CD4-positive, alpha-beta memory T cell (primary cell): ENCODE measurements around the gene APOC3. TPM values are rescaled to one million over a fixed set of nuclear protein-coding genes. Genes with fewer than 3 reads are reported as not detected.

Experiments
- CTCF ChIA-PET: fragments of 350-600 bp; sonication (Branson Sonifier 250); formaldehyde crosslinking; loops from one replicate; lab custom pipeline; 2021; ENCODE audit warnings: inconsistent platforms; ENCODE audit not compliant: partially characterized antibody; lab: Charles Lee
- POLR2A ChIA-PET: fragments of 350-600 bp; sonication (Branson Sonifier 250); formaldehyde crosslinking; loops from one replicate; lab custom pipeline; 2021; ENCODE audit not compliant: partially characterized antibody; lab: Charles Lee
- DNase-seq, 5 donors: peaks; one replicate each; pipeline versions ENCODE4 v3.0.0 to v3.0.0-alpha.2; 2020 to 2022; ENCODE audit warnings: mixed read lengths in 1 of 5
- H3K27ac ChIP-seq: one replicate; pipeline ENCODE4 v1.7.0; 2013; ENCODE audit warnings: low read depth, low read length
- H3K27me3 ChIP-seq: 2 replicates; pipeline ENCODE4 v1.7.0; 2013; ENCODE audit warnings: mild to moderate bottlenecking, low read length, moderate library complexity; ENCODE audit not compliant: insufficient read depth
- H3K36me3 ChIP-seq: 2 replicates; pipeline ENCODE4 v1.7.0; 2013; ENCODE audit warnings: mild to moderate bottlenecking, low read length, moderate library complexity; ENCODE audit not compliant: insufficient read depth
- H3K4me1 ChIP-seq: 2 replicates; pipeline ENCODE4 v1.7.0; 2013; ENCODE audit warnings: mild to moderate bottlenecking, low read length, moderate library complexity; ENCODE audit not compliant: insufficient read depth
- H3K4me3 ChIP-seq, 2 donors: one replicate each; pipeline ENCODE4 v1.7.0; 2013; ENCODE audit warnings: low read length in 2 of 2, mild to moderate bottlenecking in 1 of 2
- H3K9me3 ChIP-seq, 2 donors: one replicate each; pipeline ENCODE4 v1.7.0; 2013; ENCODE audit warnings: low read length in 2 of 2, control low read depth in 1 of 2; ENCODE audit not compliant: control insufficient read depth in 1 of 2
- H3K27ac Mint-ChIP-seq, 7 donors: one replicate each; pipeline ENCODE4 v1.8.0; 2020 to 2021; ENCODE audit warnings: mixed read lengths in 7 of 7, mild to moderate bottlenecking in 6 of 7, inconsistent platforms in 3 of 7, moderate library complexity in 3 of 7
- H3K27me3 Mint-ChIP-seq, 2 donors: one replicate each; pipeline ENCODE4 v1.8.0; 2020 to 2021; ENCODE audit warnings: mixed read lengths in 2 of 2
- H3K36me3 Mint-ChIP-seq, 2 donors: one replicate each; pipeline ENCODE4 v1.8.0; 2020 to 2021; ENCODE audit warnings: mixed read lengths in 2 of 2, inconsistent platforms in 1 of 2, mild to moderate bottlenecking in 1 of 2
- H3K4me1 Mint-ChIP-seq, 4 donors: one replicate each; pipeline ENCODE4 v1.8.0; 2020 to 2021; ENCODE audit warnings: mixed read lengths in 4 of 4, mild to moderate bottlenecking in 1 of 4
- H3K4me3 Mint-ChIP-seq, 8 donors: one replicate each; pipeline ENCODE4 v1.8.0; 2020 to 2021; ENCODE audit warnings: mixed read lengths in 8 of 8, mild to moderate bottlenecking in 7 of 8, moderate library complexity in 6 of 8, inconsistent platforms in 3 of 8
- H3K9me3 Mint-ChIP-seq, 8 donors: one replicate each; pipeline ENCODE4 v1.8.0; 2020 to 2021; ENCODE audit warnings: mixed read lengths in 8 of 8, mild to moderate bottlenecking in 5 of 8, inconsistent platforms in 3 of 8, moderate library complexity in 1 of 8
- intact Hi-C: fragments of 100-400 bp; cut with micrococcal nuclease; formaldehyde crosslinking; loops from one replicate; pipeline ENCODE4 v1.15.1; 2023
- polyA plus RNA-seq, 2 donors: library from polyadenylated mRNA; unstranded; fragments of 300-500 nt; fragmentation: Illumina TruSeq; gene quantifications; one replicate each; pipeline ENCODE4 v1.2.3, GENCODE V29; 2021
- total RNA-seq, 2 experiments: library from RNA; stranded (reverse); gene quantifications; one replicate each; pipeline ENCODE4 v1.2.3, GENCODE V29; 2021

Gene APOC3
- total and polyA plus RNA-seq, 4 experiments from 2014 or later: not detected

- POLR2A ChIA-PET: interaction anchor here (4.4 kb wide), 1 partner anchor 9 kb away, joined by 22 read pairs; no protein-coding TSS in a partner anchor
- H3K9me3 ChIP-seq: no peaks in the 10 kb centered on the region
- Mint-ChIP-seq H3K4me3 (no peak overlapping the region), H3K4me1 (peaks cover 7 to 21% (median 11%) of the 10 kb centered on the region in 4 donors), H3K36me3 (peaks cover 78 to 82% of the 10 kb centered on the region in 2 donors), H3K27ac (peak overlapping the region in 6 of 7 donors; percentile 45 to 83 (median 67)), H3K27me3 (no peaks in the 10 kb centered on the region), H3K9me3 (no peaks in the 10 kb centered on the region)
- peaks cover 56% of the 10 kb centered on the region for H3K36me3 ChIP-seq
- peaks cover 7% of the 10 kb centered on the region for H3K4me1 ChIP-seq
- intact Hi-C loops: no loop called here
- H3K27me3 ChIP-seq: no peaks in the 10 kb centered on the region
- CTCF ChIA-PET: interaction anchor here (0.7 to 1.9 kb wide), 3 partner anchors 25 to 238 kb away, joined by 4 to 11 read pairs (median 5); no protein-coding TSS in a partner anchor
- no peak overlapping the region for H3K4me3 ChIP-seq
- no peak for DNase-seq
- H3K27ac ChIP-seq: no peak overlapping the region
These were observed 31.8 kb downstream of the APOC3 start for GRCh38 chr11:116861539-116861938.

DNA sequence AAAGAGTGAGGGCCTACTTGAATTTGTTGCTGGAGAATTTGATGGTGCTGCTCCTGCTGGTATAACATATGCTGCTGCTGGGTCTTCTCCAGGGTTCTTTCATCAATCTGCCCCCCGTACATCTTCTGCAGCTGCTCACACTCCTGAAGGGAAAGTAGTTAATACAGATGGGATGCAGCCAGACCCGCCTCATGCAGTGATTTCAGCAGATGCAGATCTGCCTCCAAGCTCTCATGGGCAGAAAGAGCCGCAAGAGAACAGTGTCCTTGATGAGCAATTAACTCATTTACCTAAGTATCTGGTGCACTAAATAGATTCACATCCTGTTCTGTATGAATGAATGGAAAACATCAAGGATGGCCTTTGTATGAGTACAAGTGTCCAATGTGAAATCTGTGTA, 32.5 kb downstream of the APOC3 start:
- intact Hi-C loops: no loop called here
- POLR2A ChIA-PET: interaction anchor here (4.4 kb wide), 1 partner anchor 10 kb away, joined by 22 read pairs; no protein-coding TSS in a partner anchor

DNA sequence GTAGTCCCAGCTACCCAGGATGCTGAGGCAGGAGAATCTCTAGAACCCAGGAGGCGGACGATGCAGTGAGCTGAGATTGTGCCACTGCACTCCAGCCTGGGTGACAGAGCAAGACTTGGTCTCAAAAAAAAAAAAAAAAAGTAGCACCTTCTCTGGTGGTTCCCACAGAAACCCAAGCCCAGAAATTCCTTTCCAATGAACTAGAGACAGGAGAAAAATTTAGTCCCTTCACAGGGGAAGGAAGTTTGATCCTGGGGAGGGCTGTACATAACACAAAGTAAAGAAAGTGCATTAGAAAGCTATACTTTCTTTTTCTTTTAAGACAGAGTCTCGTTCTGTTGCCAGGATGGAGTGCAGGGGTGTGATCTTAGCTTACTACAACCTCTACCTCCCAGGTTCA, 33.2 kb downstream of the APOC3 start:
- Mint-ChIP-seq H3K4me1 (peaks cover 0 to 7% (median 3%) of the 10 kb centered on the region in 4 donors), H3K9me3 (no peaks in the 10 kb centered on the region), H3K27me3 (no peaks in the 10 kb centered on the region), H3K4me3 (no peak overlapping the region), H3K27ac (peak overlapping the region in 1 of 7 donors; percentile 37), H3K36me3 (peaks cover 83 to 85% of the 10 kb centered on the region in 2 donors)
- Histone ChIP-seq H3K4me3 (no peak overlapping the region), H3K27me3 (no peaks in the 10 kb centered on the region), H3K27ac (no peak overlapping the region), H3K9me3 (no peaks in the 10 kb centered on the region), H3K4me1 (no peaks in the 10 kb centered on the region), H3K36me3 (peaks cover 65% of the 10 kb centered on the region)
- ChIA-PET CTCF (interaction anchor here (0.9 to 2.2 kb wide), 4 partner anchors 18 to 243 kb away, joined by 3 to 11 read pairs (median 4); no protein-coding TSS in a partner anchor), POLR2A (interaction anchor here (4.4 kb wide), 1 partner anchor 11 kb away, joined by 22 read pairs; no protein-coding TSS in a partner anchor)
- intact Hi-C loops: no loop called here
- DNase-seq: no peak

More for the DNA sequence above, 32.5 kb downstream of the APOC3 start:
- H3K27ac ChIP-seq: no peak overlapping the region
- H3K27me3 Mint-ChIP-seq: no peaks in the 10 kb centered on the region
- no peaks in the 10 kb centered on the region for H3K9me3 ChIP-seq
- peaks cover under 1% of the 10 kb centered on the region for H3K4me1 ChIP-seq
- no peak for DNase-seq
- peaks cover 63% of the 10 kb centered on the region for H3K36me3 ChIP-seq
- H3K4me1 Mint-ChIP-seq: peaks cover under 1 to 15% (median 5%) of the 10 kb centered on the region in 4 donors
- no peaks in the 10 kb centered on the region for H3K9me3 Mint-ChIP-seq
- CTCF ChIA-PET: interaction anchor here (0.7 to 1.9 kb wide), 3 partner anchors 26 to 237 kb away, joined by 4 to 11 read pairs (median 5); no protein-coding TSS in a partner anchor
- peaks cover 81 to 85% of the 10 kb centered on the region in 2 donors for H3K36me3 Mint-ChIP-seq
- no peak overlapping the region for H3K4me3 Mint-ChIP-seq
- H3K27ac Mint-ChIP-seq: peak overlapping the region in 3 of 7 donors; percentile 53 to 74 (median 65)
- H3K27me3 ChIP-seq: no peaks in the 10 kb centered on the region
- H3K4me3 ChIP-seq: no peak overlapping the region

- peak overlapping the region in 5 of 7 donors; percentile 19 to 81 (median 69) for H3K27ac Mint-ChIP-seq
- DNase-seq: no peak
- H3K4me3 Mint-ChIP-seq: no peak overlapping the region
- intact Hi-C loops: no loop called here
- peaks cover 55% of the 10 kb centered on the region for H3K36me3 ChIP-seq
- peaks cover 0 to 7% (median 2%) of the 10 kb centered on the region in 4 donors for H3K4me1 Mint-ChIP-seq
- no peaks in the 10 kb centered on the region for H3K27me3 Mint-ChIP-seq
- no peaks in the 10 kb centered on the region for H3K27me3 ChIP-seq
- no peaks in the 10 kb centered on the region for H3K4me1 ChIP-seq
- H3K4me3 ChIP-seq: no peak overlapping the region
- POLR2A ChIA-PET: interaction anchor here (1.3 to 1.5 kb wide), 2 partner anchors 9 to 29 kb away, joined by 3 to 4 read pairs; no protein-coding TSS in a partner anchor
- no peak overlapping the region for H3K27ac ChIP-seq
- no peaks in the 10 kb centered on the region for H3K9me3 ChIP-seq
- CTCF ChIA-PET: interaction anchor here (0.8 to 2.2 kb wide), 3 partner anchors 10 to 242 kb away, joined by 4 to 11 read pairs (median 5); no protein-coding TSS in a partner anchor
- peaks cover 83 to 84% of the 10 kb centered on the region in 2 donors for H3K36me3 Mint-ChIP-seq
- no peaks in the 10 kb centered on the region for H3K9me3 Mint-ChIP-seq
These were observed 34.8 kb downstream of the APOC3 start for GRCh38 chr11:116864531-116864930.

GRCh38 chr11:116865696-116866095, 36.0 kb downstream of the APOC3 start:
- Histone ChIP-seq H3K4me3 (no peak overlapping the region), H3K9me3 (no peaks in the 10 kb centered on the region), H3K27me3 (no peaks in the 10 kb centered on the region), H3K36me3 (peaks cover 61% of the 10 kb centered on the region), H3K27ac (no peak overlapping the region), H3K4me1 (no peaks in the 10 kb centered on the region)
- DNase-seq: no peak
- H3K4me3 Mint-ChIP-seq: no peak overlapping the region
- CTCF ChIA-PET: interaction anchor here (0.8 to 2.6 kb wide), 2 partner anchors 30 to 240 kb away, joined by 4 to 13 read pairs; no protein-coding TSS in a partner anchor
- peaks cover 87 to 88% of the 10 kb centered on the region in 2 donors for H3K36me3 Mint-ChIP-seq
- H3K9me3 Mint-ChIP-seq: no peaks in the 10 kb centered on the region
- H3K27me3 Mint-ChIP-seq: no peaks in the 10 kb centered on the region
- intact Hi-C loops: no loop called here
- peaks cover 2 to 7% (median 4%) of the 10 kb centered on the region in 4 donors for H3K4me1 Mint-ChIP-seq
- H3K27ac Mint-ChIP-seq: peak overlapping the region in 3 of 7 donors; percentile 54 to 63 (median 58)
- POLR2A ChIA-PET: interaction anchor here (0.9 to 1.3 kb wide), 3 partner anchors 12 to 241 kb away, joined by 3 to 6 read pairs (median 3); no protein-coding TSS in a partner anchor

DNA sequence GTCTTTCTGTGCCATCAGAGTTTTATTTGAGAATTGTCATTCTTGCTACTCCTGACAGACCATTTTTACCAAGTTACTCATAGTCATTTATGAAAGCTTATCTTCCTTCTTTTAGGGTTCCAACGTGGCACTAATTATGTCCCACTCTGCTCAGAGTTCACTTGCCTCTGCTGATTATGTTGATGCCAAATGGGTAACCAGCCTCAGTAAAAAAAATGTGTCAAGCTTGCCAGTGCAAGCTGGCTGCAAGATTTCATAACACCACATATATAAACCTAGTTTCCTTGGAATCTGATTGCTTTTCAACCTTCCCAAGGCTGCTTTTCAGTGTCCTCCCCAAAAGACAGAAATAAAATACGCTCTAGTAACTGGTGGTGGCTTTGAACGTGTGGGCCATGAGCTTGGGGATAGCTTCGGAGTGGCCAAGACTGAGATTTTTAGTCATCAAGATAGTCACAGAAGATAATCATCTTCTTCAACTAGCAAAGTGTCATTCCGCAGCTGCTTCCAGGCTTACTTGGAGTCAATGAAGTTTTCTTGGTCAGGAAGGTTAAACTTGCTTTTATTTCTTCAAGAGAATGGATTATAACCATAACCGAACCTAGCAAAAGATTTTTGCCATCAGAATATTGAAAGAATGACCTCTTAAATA, 37.2 kb downstream of the APOC3 start:
- peak overlapping the region in 2 of 7 donors; percentile 4 to 5 for H3K27ac Mint-ChIP-seq
- Histone ChIP-seq H3K9me3 (no peaks in the 10 kb centered on the region), H3K27ac (no peak overlapping the region), H3K4me3 (no peak overlapping the region), H3K36me3 (peaks cover 61% of the 10 kb centered on the region), H3K4me1 (no peaks in the 10 kb centered on the region), H3K27me3 (no peaks in the 10 kb centered on the region)
- intact Hi-C loops: no loop called here
- H3K27me3 Mint-ChIP-seq: no peaks in the 10 kb centered on the region
- peaks cover 87% of the 10 kb centered on the region in 2 donors for H3K36me3 Mint-ChIP-seq
- peaks cover 0 to 1% (median 0%) of the 10 kb centered on the region in 8 donors for H3K9me3 Mint-ChIP-seq
- ChIA-PET CTCF (interaction anchor here (2.6 kb wide), 1 partner anchor 31 kb away, joined by 13 read pairs; no protein-coding TSS in a partner anchor), POLR2A (interaction anchor here (0.7 kb wide), 1 partner anchor 13 kb away, joined by 3 read pairs; no protein-coding TSS in a partner anchor)
- no peak overlapping the region for H3K4me3 Mint-ChIP-seq
- H3K4me1 Mint-ChIP-seq: peaks cover 1 to 11% (median 6%) of the 10 kb centered on the region in 4 donors
- DNase-seq: no peak
